ENCODE data around the gene TRAPPC14.

The TRAPPC14 gene

DNA sequence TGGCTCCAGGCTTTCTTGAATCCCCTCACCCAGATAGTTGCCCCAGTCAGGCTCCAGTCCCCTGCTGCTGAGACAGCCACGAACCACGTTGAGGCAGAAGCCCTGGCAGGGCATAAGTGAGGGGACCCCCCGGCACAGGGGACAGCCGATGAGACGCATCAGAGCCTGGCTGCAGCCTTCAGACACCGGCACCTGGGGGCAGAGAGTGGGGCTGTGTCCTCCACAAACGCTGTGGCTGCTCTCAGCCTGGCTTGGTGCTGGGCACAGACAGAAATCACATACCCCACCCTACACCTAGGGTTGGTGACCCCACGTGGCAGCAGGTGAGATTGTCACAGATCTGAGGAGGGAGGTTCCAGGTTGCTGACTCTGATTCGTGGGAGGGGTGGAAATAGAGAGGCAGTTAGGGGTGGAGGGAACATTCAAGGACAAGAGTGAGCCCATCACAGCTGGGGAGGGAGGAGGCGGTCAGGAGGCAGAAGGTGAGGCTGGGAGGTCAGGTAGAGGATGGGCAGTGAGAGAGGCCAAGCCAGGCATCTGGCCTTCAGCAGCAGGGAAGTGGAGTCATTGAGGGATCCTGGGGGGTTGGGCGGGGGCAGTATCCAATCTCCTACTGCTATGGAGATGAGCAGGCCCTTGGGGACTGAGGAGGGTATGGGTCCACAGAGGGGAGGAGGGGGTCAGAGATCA is 15.4 kb upstream of the TRAPPC14 start:
- no peak for DNase-seq (ENCODE audit: low read depth)

- DNase-seq (ENCODE audit: low read depth), result no peak
These were observed 13.3 kb upstream of the TRAPPC14 start for GRCh38 chr7:100171840-100172239.

- no peak for DNase-seq (ENCODE audit: low read depth)
These were observed 12.7 kb upstream of the TRAPPC14 start for GRCh38 chr7:100171087-100171681.

DNA sequence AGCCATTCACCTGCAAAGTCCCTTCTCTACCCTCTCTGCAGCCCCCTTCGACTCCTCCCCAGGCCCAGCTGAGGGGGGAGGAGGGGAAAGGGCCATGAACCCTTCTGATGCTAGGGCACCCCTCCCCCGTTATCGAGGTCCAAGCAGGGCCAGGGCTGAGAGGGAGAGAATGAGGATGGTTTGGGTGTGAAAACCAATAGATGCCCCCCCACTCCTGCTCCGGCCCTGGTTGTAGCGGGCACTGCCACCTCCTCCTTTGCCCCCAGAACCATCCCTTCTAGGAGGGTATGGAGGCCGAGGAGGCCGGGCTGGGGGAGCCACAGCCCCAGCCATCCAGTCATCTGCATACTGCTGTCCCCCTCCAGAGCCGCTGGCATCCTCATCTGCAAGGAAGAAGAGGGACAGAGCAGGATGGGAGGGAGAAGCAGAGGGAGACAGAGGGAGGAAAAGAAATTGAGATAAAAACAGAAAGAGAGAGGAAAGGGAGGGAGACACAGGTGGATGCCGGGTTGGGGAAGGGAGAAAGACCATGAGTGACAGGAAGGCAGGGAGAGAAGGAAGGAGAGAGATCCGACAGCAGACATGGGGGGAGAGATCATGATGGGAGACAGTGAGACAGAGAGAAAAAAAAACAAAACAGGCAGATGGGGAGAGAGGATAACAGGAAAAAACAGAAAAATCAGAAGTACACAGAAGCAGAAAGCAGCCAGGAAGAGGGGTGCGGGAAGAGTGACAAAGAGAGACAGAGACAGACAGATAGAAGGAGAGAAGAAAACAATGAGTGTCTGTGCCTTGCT is 11.8 kb upstream of the TRAPPC14 start:
- no peak for DNase-seq (ENCODE audit: low read depth)

- no peak for DNase-seq (ENCODE audit: low read depth)
These were observed 10.8 kb upstream of the TRAPPC14 start for GRCh38 chr7:100169147-100169850.

DNA sequence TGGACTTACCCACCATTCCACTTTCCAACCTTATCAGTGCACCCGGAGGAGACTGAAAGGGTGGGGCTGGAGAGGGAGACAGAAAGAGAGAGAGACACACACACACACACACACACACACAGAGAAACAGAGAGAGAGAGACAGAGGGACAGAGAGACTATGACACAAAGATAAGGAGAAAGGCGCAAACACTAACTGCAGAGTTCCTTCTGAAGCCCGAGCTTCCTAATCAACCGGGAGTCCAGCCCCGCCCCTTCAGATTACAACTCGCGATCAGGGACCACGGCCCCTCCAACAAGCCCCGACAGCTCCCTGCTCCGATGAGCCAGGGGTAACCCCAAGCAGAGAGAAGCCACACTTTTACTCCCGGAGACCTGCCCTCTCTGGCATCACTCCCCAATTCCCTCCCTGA is 9.4 kb upstream of the TRAPPC14 start:
- no peak for DNase-seq (ENCODE audit: low read depth)

DNA sequence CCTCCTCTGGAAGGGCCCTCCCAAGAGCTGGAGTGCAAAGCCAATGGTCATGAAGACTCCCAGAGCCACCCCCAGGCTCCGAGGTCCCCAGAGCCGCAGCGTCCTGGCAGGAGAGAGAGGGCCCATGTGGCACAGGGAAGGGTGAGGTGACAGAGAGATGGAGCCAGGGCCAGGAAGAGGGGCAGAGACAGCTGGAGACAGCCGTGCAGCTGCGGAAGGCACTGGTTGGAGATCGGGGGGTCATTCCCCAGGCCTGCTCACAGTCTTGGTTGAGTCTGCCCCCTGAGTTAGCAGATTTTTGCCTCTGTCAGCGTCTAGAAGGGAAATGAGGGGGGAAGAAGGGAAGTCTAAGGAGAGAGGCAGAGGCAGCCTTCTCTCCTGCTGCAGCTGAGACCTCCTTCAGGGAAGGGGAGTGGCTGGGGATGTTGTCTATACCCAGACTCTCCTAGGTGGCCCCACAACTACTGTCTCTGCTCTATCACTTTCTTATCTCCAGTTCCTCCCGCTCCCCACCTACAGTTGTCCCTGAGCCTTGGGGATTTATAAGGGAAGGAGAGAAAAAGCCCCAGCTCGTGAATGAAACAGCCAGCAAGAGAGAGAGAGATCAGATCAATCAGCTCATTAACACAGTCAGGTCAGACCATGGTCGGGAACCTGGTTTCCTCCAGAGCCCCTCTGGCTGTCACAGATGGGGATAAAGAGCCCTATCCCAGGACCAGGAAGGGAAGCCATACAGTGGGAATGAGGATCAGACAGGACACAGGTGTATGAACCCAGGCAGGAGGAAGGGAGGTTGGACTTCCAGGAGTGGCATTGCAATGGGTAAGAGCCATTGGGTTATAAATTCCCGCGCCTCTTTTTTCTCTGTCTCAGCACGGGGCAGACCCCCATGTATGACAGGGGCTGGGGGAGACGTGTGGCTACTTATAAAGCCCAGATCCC is 8.7 kb upstream of the TRAPPC14 start:
- DNase-seq (ENCODE audit: low read depth), result no peak

GRCh38 chr7:100166317-100166940 is 7.9 kb upstream of the TRAPPC14 start:
- no peak for DNase-seq (ENCODE audit: low read depth)

GRCh38 chr7:100163871-100164270 is 5.3 kb upstream of the TRAPPC14 start:
- DNase-seq (ENCODE audit: low read depth), result no peak

GRCh38 chr7:100163006-100163531 is 4.5 kb upstream of the TRAPPC14 start:
- DNase-seq (ENCODE audit: low read depth), result no peak

- no peak for DNase-seq (ENCODE audit: low read depth)
These were observed 1.5 kb upstream of the TRAPPC14 start for GRCh38 chr7:100160067-100160466.

DNA sequence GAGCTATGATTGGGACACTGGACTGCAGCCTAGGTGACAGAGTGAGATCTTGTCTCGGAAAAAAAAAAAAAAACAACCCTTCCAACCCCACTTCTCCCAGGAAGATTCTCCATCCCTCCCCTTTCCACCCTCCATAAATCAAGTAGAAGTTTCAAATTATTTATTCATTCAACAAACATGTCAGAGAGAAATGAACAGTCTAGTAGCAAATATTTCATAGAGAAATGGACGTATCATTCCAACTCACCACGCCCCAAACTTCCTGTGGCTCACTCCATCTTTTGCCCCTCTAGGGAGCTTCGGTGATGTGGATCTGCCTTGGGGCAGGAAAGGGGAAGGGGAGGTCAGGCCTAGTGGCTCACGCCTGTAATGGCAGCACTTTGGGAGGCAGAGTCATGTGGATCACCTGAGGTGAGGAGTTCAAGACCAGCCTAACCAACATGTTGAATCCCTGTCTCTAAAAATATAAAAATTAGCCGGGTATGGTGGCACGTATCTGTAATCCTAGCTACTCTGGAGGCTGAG is 638 bp upstream of the TRAPPC14 start:
- no peak for DNase-seq (ENCODE audit: low read depth)

DNA sequence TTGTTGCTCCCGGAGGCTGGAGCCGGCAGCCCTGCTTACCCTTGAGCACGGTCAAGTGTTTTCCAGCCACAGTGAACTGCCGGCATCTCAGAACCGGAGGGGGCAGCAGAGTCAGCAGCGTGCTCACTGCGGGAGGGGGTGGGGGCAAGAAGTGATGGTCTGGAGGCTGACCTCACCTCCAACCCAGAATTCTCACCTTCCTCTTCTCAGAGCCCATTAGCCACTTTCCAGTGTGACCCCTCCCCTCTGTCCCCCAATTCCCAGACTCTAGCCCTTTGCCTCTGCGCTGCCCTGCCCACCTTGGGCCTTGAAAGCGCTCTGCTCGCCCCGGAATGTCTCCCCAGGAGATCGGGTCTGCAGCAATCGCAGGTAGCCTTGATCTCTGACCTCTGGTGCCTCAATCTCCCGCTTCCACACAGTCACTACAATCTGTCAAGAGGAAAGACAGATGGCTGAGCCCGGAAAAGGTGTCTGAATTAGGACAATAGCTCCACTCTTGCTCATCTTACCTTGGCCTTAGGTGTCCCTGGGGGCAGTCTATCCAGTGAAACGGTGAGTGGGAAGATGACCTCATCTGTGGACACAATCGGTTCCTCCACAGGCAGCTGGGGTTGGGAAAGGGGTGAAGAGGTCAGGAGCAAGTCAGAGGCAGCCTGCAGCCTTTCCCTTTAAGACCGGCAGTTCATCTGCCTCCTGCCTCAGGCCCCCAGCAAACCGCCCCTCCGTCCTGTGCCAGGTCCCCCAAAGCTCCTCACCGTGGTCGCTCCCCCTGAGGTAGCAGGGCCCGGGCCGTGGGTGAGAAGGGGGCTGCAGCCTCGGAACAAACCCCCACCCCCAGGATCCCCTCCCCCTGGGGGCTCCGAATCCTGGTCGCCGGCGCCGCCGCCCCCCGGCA is 942 bp downstream of the TRAPPC14 start:
- DNase-seq (ENCODE audit: low read depth), result peak; percentile 92

- no peak for DNase-seq (ENCODE audit: low read depth)
These were observed 1.5 kb downstream of the TRAPPC14 start for GRCh38 chr7:100157069-100157333.

- no peak for DNase-seq (ENCODE audit: low read depth)
These were observed 2.0 kb downstream of the TRAPPC14 start for GRCh38 chr7:100156331-100157068.

DNA sequence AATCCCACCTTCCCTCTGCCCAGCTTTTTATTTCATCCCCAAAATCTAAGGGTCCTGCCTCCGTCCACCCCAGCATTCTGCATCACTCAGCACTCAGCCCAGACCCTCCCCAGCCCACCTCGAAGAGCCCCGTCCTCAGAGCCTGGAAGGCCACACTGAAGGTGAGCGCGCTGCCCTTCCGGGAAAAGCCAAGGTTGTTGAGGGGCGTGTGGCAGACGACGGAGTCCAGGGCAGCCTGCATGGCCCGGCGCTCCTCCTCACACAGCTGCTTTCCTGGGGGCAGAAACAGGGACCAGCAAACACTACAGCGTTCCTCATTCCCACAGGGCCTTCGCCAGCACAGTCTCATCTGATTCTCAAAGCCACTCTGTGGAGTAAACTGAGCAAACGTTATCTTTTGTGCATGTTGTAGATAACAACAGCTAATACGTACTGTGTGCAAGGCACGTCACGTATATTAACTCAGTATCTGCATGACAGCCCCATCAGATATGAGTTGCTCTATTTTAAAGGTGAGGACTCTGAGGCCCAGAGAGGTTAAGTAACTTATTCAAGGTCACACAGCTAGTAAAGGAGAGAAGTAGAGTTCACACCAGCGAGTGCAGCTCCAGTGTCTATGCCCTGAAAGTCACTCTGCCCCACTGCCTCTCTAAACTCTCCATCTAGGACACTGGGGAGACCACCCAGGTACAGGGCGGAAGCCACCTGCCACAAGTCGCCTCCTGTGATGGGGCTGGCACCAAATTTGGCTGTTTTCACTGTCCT is 2.8 kb downstream of the TRAPPC14 start:
- no peak for DNase-seq (ENCODE audit: low read depth)

GRCh38 chr7:100154651-100155491 is 3.7 kb downstream of the TRAPPC14 start:
- DNase-seq (ENCODE audit: low read depth), result no peak
